ENCODE data around the gene ARID1B. TPM values are rescaled to one million over a fixed set of nuclear protein-coding genes. Genes with fewer than 3 reads are reported as not detected.
"Not testable (repeated sequence)": the region's sequence is repeated elsewhere in the genome, so short reads cannot be mapped to it uniquely, and the experiment has no call there.

The ARID1B gene
- total RNA-seq, 2 donors from 2014 or later: 62.9 to 71.6 TPM

- Mint-ChIP-seq H3K4me1 (ENCODE audit: low read depth) (peaks cover 36% of the 10 kb centered on the region), H3K4me3 (peak overlapping the region; percentile 84 to 94), H3K27ac (peak overlapping the region; percentile 90)
These were observed 255.7 kb downstream of the ARID1B start for GRCh38 chr6:157032923-157033322.

GRCh38 chr6:157033428-157034140 lies 256.4 kb downstream of the ARID1B start:
- DNase-seq (no peak), ATAC-seq (replicated peaks in 1 of 2) (no peak)
- peak overlapping the region; percentile 84 to 94 for H3K4me3 Mint-ChIP-seq
- H3K36me3 Mint-ChIP-seq (ENCODE audit: insufficient read depth in 2 of 2): peaks cover 2 to 7% of the 10 kb centered on the region in 2 donors
- H3K27ac Mint-ChIP-seq: peak overlapping the region; percentile 90
- H3K9me3 Mint-ChIP-seq: no peaks in the 10 kb centered on the region
- H3K4me1 Mint-ChIP-seq (ENCODE audit: low read depth): peaks cover 36% of the 10 kb centered on the region
- no peaks in the 10 kb centered on the region for H3K27me3 Mint-ChIP-seq (ENCODE audit: low read depth)

More at GRCh38 chr6:157032923-157033322, 255.7 kb downstream of the ARID1B start:
- no peaks in the 10 kb centered on the region for H3K9me3 Mint-ChIP-seq
- no peaks in the 10 kb centered on the region for H3K27me3 Mint-ChIP-seq (ENCODE audit: low read depth)
- ATAC-seq (replicated peaks in 1 of 2): no peak
- DNase-seq: no peak
- H3K36me3 Mint-ChIP-seq (ENCODE audit: insufficient read depth in 2 of 2): peaks cover 2 to 7% of the 10 kb centered on the region in 2 donors

GRCh38 chr6:157034436-157035230 lies 257.5 kb downstream of the ARID1B start:
- Mint-ChIP-seq H3K9me3 (no peaks in the 10 kb centered on the region), H3K27ac (peak overlapping the region; percentile 92), H3K4me1 (ENCODE audit: low read depth) (peaks cover 37% of the 10 kb centered on the region), H3K27me3 (ENCODE audit: low read depth) (no peaks in the 10 kb centered on the region), H3K36me3 (ENCODE audit: insufficient read depth in 2 of 2) (peaks cover 0 to 4% of the 10 kb centered on the region in 2 donors), H3K4me3 (peak overlapping the region; percentile 71 to 94)
- ATAC-seq (replicated peaks in 1 of 2): peak; percentile 45 to 52
- no peak for DNase-seq

- Mint-ChIP-seq H3K36me3 (ENCODE audit: insufficient read depth in 2 of 2) (peaks cover 0 to 2% of the 10 kb centered on the region in 2 donors), H3K27ac (no peak overlapping the region), H3K27me3 (ENCODE audit: low read depth) (no peaks in the 10 kb centered on the region), H3K9me3 (no peaks in the 10 kb centered on the region), H3K4me3 (no peak overlapping the region), H3K4me1 (ENCODE audit: low read depth) (peaks cover 34% of the 10 kb centered on the region)
- ATAC-seq (replicated peaks in 1 of 2) (no peak), DNase-seq (no peak)
These were observed 258.4 kb downstream of the ARID1B start for GRCh38 chr6:157035546-157035945.

GRCh38 chr6:157036245-157036711 lies 259.1 kb downstream of the ARID1B start:
- Mint-ChIP-seq H3K4me1 (ENCODE audit: low read depth) (peaks cover 30% of the 10 kb centered on the region), H3K36me3 (ENCODE audit: insufficient read depth in 2 of 2) (peaks cover 0 to 2% of the 10 kb centered on the region in 2 donors), H3K4me3 (no peak overlapping the region), H3K27me3 (ENCODE audit: low read depth) (no peaks in the 10 kb centered on the region), H3K9me3 (no peaks in the 10 kb centered on the region), H3K27ac (no peak overlapping the region)
- ATAC-seq (replicated peaks in 1 of 2): no peak
- no peak for DNase-seq

- peaks cover 0 to 2% of the 10 kb centered on the region in 2 donors for H3K36me3 Mint-ChIP-seq (ENCODE audit: insufficient read depth in 2 of 2)
- no peak overlapping the region for H3K27ac Mint-ChIP-seq
- DNase-seq (no peak), ATAC-seq (replicated peaks in 1 of 2) (no peak)
- H3K9me3 Mint-ChIP-seq: no peaks in the 10 kb centered on the region
- peaks cover 29% of the 10 kb centered on the region for H3K4me1 Mint-ChIP-seq (ENCODE audit: low read depth)
- no peak overlapping the region for H3K4me3 Mint-ChIP-seq
- no peaks in the 10 kb centered on the region for H3K27me3 Mint-ChIP-seq (ENCODE audit: low read depth)
These were observed 260.0 kb downstream of the ARID1B start for GRCh38 chr6:157037165-157037564.

GRCh38 chr6:157038610-157039009 lies 261.4 kb downstream of the ARID1B start:
- DNase-seq: no peak
- H3K9me3 Mint-ChIP-seq: no peaks in the 10 kb centered on the region
- H3K4me1 Mint-ChIP-seq (ENCODE audit: low read depth): peaks cover 17% of the 10 kb centered on the region
- no peak overlapping the region for H3K4me3 Mint-ChIP-seq
- peaks cover 0 to 2% of the 10 kb centered on the region in 2 donors for H3K36me3 Mint-ChIP-seq (ENCODE audit: insufficient read depth in 2 of 2)
- no peak overlapping the region for H3K27ac Mint-ChIP-seq
- no peak for ATAC-seq (replicated peaks in 1 of 2)
- H3K27me3 Mint-ChIP-seq (ENCODE audit: low read depth): no peaks in the 10 kb centered on the region

DNA sequence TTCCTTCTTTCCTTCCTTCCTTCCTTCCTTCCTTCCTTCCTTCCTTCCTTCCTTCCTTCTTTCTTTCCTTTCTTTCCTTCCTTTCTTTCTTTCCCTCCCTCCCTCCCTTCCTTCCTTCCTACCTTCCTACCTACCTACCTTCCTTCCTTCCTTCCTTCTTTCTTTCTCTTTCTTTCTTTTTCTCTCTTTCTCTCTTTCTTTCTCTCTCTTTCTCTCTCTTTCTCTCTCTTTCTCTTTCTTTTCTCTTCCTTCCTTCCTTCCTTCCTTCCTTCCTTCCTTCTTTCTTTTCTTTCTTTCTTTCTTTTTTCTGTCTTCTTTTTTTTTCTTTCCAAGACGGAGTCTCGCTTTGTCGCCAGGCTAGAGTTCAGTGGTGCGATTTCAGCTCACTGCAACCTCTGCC lies 262.5 kb downstream of the ARID1B start:
- not testable (repeated sequence) for ATAC-seq (replicated peaks in 1 of 2); H3K27me3 Mint-ChIP-seq (ENCODE audit: low read depth); H3K4me1 Mint-ChIP-seq (ENCODE audit: low read depth); DNase-seq; H3K4me3 Mint-ChIP-seq; H3K27ac Mint-ChIP-seq; H3K9me3 Mint-ChIP-seq; H3K36me3 Mint-ChIP-seq (ENCODE audit: insufficient read depth in 2 of 2)

GRCh38 chr6:157040191-157040590 lies 263.0 kb downstream of the ARID1B start:
- Mint-ChIP-seq H3K4me1 (ENCODE audit: low read depth) (peaks cover 6% of the 10 kb centered on the region), H3K27ac (no peak overlapping the region), H3K9me3 (no peaks in the 10 kb centered on the region), H3K27me3 (ENCODE audit: low read depth) (no peaks in the 10 kb centered on the region), H3K36me3 (ENCODE audit: insufficient read depth in 2 of 2) (peaks cover 0 to 2% of the 10 kb centered on the region in 2 donors), H3K4me3 (no peak overlapping the region)
- ATAC-seq (replicated peaks in 1 of 2) (no peak), DNase-seq (no peak)

DNA sequence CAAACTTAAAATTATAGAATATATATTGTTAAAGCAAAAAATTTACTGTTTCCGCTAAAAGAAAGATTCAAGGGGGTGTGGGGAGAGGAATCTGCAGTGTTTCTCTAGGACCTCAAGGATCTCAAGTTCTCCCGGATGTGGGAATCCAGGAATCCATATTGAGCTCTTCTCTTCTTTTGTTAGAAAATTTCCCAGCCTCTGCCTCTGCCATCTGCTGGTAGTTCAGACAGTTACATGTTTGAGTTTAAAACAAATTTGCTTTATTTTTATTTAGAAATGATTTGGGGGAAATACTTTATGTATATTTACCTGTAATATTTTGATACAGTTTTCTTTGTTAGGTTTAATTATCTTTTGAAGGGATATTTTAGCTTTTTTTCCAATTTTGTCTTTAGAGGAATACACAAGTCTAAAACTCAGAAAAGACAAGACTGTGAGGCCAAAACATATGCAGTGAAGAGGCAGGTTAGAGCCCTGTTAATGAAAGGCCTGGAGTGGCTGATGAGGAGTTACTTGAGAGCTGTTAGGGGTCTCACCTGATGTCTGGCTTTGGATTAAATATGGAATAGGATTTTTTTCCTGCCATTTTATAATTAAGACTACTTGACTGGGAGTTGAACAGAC lies 268.8 kb downstream of the ARID1B start:
- no peaks in the 10 kb centered on the region for H3K9me3 Mint-ChIP-seq
- no peaks in the 10 kb centered on the region for H3K36me3 Mint-ChIP-seq (ENCODE audit: insufficient read depth in 2 of 2)

GRCh38 chr6:157046776-157047175 lies 269.6 kb downstream of the ARID1B start:
- DNase-seq (no peak), ATAC-seq (replicated peaks in 1 of 2) (no peak)
- Mint-ChIP-seq H3K4me3 (no peak overlapping the region), H3K9me3 (no peaks in the 10 kb centered on the region), H3K27ac (no peak overlapping the region), H3K36me3 (ENCODE audit: insufficient read depth in 2 of 2) (no peaks in the 10 kb centered on the region), H3K4me1 (ENCODE audit: low read depth) (peaks cover 5% of the 10 kb centered on the region), H3K27me3 (ENCODE audit: low read depth) (no peaks in the 10 kb centered on the region)

More for the DNA sequence above, 268.8 kb downstream of the ARID1B start:
- no peak overlapping the region for H3K4me3 Mint-ChIP-seq
- no peaks in the 10 kb centered on the region for H3K27me3 Mint-ChIP-seq (ENCODE audit: low read depth)
- DNase-seq: no peak
- no peak overlapping the region for H3K27ac Mint-ChIP-seq
- peaks cover 5% of the 10 kb centered on the region for H3K4me1 Mint-ChIP-seq (ENCODE audit: low read depth)
- no peak for ATAC-seq (replicated peaks in 1 of 2)

DNA sequence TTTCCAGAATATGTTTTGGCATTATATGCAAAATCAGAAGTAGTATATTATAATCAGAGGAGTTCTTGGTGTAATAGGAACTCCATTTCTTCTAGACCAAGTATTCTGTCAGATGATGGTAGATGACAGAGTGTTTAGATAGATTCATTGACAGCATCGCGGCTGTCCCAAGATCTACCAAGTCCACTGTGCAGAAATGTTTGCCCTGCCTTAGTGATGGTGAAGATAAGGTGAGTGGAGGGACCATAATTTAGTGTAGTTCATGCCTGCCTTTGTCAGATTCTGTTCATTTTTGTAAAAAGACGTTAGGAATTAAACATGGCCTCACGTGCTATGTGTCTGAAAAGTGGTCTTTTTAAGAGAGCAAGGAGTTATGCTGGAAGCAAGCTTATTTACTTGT lies 270.1 kb downstream of the ARID1B start:
- ATAC-seq (replicated peaks in 1 of 2): no peak
- Mint-ChIP-seq H3K9me3 (no peaks in the 10 kb centered on the region), H3K36me3 (ENCODE audit: insufficient read depth in 2 of 2) (no peaks in the 10 kb centered on the region), H3K27ac (no peak overlapping the region), H3K4me3 (no peak overlapping the region), H3K27me3 (ENCODE audit: low read depth) (no peaks in the 10 kb centered on the region), H3K4me1 (ENCODE audit: low read depth) (peaks cover 5% of the 10 kb centered on the region)
- no peak for DNase-seq

- Mint-ChIP-seq H3K27ac (no peak overlapping the region), H3K27me3 (ENCODE audit: low read depth) (no peaks in the 10 kb centered on the region), H3K36me3 (ENCODE audit: insufficient read depth in 2 of 2) (no peaks in the 10 kb centered on the region), H3K9me3 (no peaks in the 10 kb centered on the region), H3K4me3 (no peak overlapping the region), H3K4me1 (ENCODE audit: low read depth) (peaks cover 5% of the 10 kb centered on the region)
- ATAC-seq (replicated peaks in 1 of 2) (no peak), DNase-seq (no peak)
These were observed 270.8 kb downstream of the ARID1B start for GRCh38 chr6:157047951-157048350.
